Endothelial cell of umbilical vein (primary cell): ENCODE results near the gene COPZ2. TPM values are rescaled to one million over a fixed set of nuclear protein-coding genes. Genes with fewer than 3 reads are reported as not detected.
A peak's percentile ranks its signal among the peaks of the same experiment; 100 is the strongest.

ENCODE experiments used
- BruUV-seq: library from RNA; stranded (reverse); fragments of 400-500 nt; replicated peaks from 2 replicates; lab custom pipeline; 2021; lab: Mats Ljungman, UMichigan
- CTCF ChIA-PET: fragments of 300-600, 350-600 bp; sonication (Branson Sonifier 250); formaldehyde crosslinking; loops from one replicate; lab custom pipeline; 2021; ENCODE audit warnings: antibody characterized with exemption, inconsistent platforms; lab: Charles Lee
- POLR2A ChIA-PET: fragments of 300-600, 350-600 bp; sonication (Branson Sonifier 250); formaldehyde crosslinking; loops from one replicate; lab custom pipeline; 2021; ENCODE audit warnings: antibody characterized with exemption, inconsistent platforms; lab: Charles Lee
- DNase-seq: peaks from one replicate; pipeline ENCODE4 v3.0.0-alpha.2; 2011; ENCODE audit warnings: low read depth, low spot score
- FAIRE-seq: peaks from 2 replicates; lab custom pipeline; 2011; peaks lifted over from hg19 to GRCh38; lab: Jason Lieb, UNC
- H2AFZ ChIP-seq: 2 replicates; pipeline ENCODE4 v1.6.0; 2012; ENCODE audit warnings: low read depth, low read length, control low read depth, inconsistent platforms
- H3K27ac ChIP-seq: 2 replicates; pipeline ENCODE4 v1.5.1; 2011; ENCODE audit warnings: low read depth, mild to moderate bottlenecking, control low read depth, low read length, moderate library complexity; ENCODE audit not compliant: insufficient read depth
- H3K27me3 ChIP-seq, 2 experiments: 2 replicates each; pipeline versions ENCODE4 v1.6.0 to v1.6.1; 2011; ENCODE audit warnings: low read length in 2 of 2, mixed read lengths in 1 of 2; ENCODE audit not compliant: control insufficient read depth in 2 of 2, insufficient read depth in 2 of 2
- H3K36me3 ChIP-seq, 2 experiments: 2 replicates in 1 of 2; 3 replicates in 1 of 2; pipeline ENCODE4 v1.5.1; 2011; ENCODE audit warnings: low read length in 2 of 2, mild to moderate bottlenecking in 1 of 2, moderate library complexity in 1 of 2; ENCODE audit not compliant: control insufficient read depth in 2 of 2, insufficient read depth in 2 of 2; ENCODE audit errors: extremely low read depth in 1 of 2
- H3K4me1 ChIP-seq: 3 replicates; pipeline ENCODE4 v1.5.1; 2011; ENCODE audit warnings: mild to moderate bottlenecking, low read length; ENCODE audit not compliant: control insufficient read depth, insufficient read depth; ENCODE audit errors: extremely low read depth
- H3K4me2 ChIP-seq: 2 replicates; pipeline ENCODE4 v1.6.1; 2011; ENCODE audit warnings: low read length, control low read depth, mixed read lengths; ENCODE audit not compliant: insufficient read depth
- H3K4me3 ChIP-seq, 3 experiments: fragments of 200-600 bp in 1 of 3; sonication (generic), shearing (Covaris generic) in 1 of 3; replicated peaks in 1 of 3; 2 replicates each; pipeline ENCODE4 v1.5.1; 2011 to 2016; ENCODE audit warnings: control low read depth in 3 of 3, low read length in 3 of 3, mild to moderate bottlenecking in 2 of 3, inconsistent platforms in 1 of 3, low read depth in 1 of 3, moderate library complexity in 1 of 3; ENCODE audit not compliant: insufficient read depth in 1 of 3
- H3K79me2 ChIP-seq: 2 replicates; pipeline ENCODE4 v1.6.0; 2012; ENCODE audit warnings: low read length, inconsistent platforms; ENCODE audit not compliant: control insufficient read depth, insufficient read depth
- H3K9ac ChIP-seq: replicated peaks from 2 replicates; pipeline ENCODE3; 2011; ENCODE audit warnings: low read length, control low read depth; ENCODE audit not compliant: insufficient read depth; ENCODE audit errors: extremely low read depth
- H3K9me1 ChIP-seq: replicated peaks from 3 replicates; pipeline ENCODE4 v1.6.0; 2011; ENCODE audit warnings: mild to moderate bottlenecking, low read length; ENCODE audit not compliant: control insufficient read depth, insufficient read depth; ENCODE audit errors: extremely low read depth
- H3K9me3 ChIP-seq: replicated peaks from 2 replicates; pipeline ENCODE4 v1.5.1; 2012; ENCODE audit warnings: low read length, inconsistent platforms; ENCODE audit not compliant: control insufficient read depth, insufficient read depth
- H4K20me1 ChIP-seq: replicated peaks from 2 replicates; pipeline ENCODE3; 2011; ENCODE audit warnings: mild to moderate bottlenecking, low read length; ENCODE audit not compliant: control insufficient read depth, insufficient read depth; ENCODE audit errors: extremely low read depth
- CTCF ChIP-seq, 2 donors: IDR thresholded peaks; 1 replicate in 1 of 2; 2 replicates in 1 of 2; pipeline ENCODE4 v1.5.1; 2011; ENCODE audit warnings: low read length in 2 of 2, mild to moderate bottlenecking in 2 of 2, moderate library complexity in 2 of 2, control low read depth in 1 of 2, inconsistent platforms in 1 of 2, low read depth in 1 of 2; ENCODE audit not compliant: insufficient read depth in 1 of 2; ENCODE audit errors: extremely low read depth in 1 of 2
- EZH2 ChIP-seq: IDR thresholded peaks from 2 replicates; pipeline ENCODE4 v1.6.1; 2012; ENCODE audit warnings: borderline replicate concordance, low read depth, mild to moderate bottlenecking, moderate library complexity, low read length, inconsistent platforms; ENCODE audit not compliant: severe bottlenecking
- FOS ChIP-seq: IDR thresholded peaks from 2 replicates; pipeline ENCODE4 v1.6.1; 2011; ENCODE audit warnings: mild to moderate bottlenecking, low read length, moderate library complexity, borderline replicate concordance; ENCODE audit not compliant: insufficient read depth
- GATA2 ChIP-seq: IDR thresholded peaks from 2 replicates; pipeline ENCODE4 v1.7.0; 2011; ENCODE audit warnings: low read depth, mild to moderate bottlenecking, moderate library complexity, mixed read lengths, low read length; ENCODE audit not compliant: insufficient read length, insufficient read depth
- JUN ChIP-seq: IDR thresholded peaks from 2 replicates; pipeline ENCODE4 v1.6.1; 2011; ENCODE audit warnings: borderline replicate concordance, low read depth; ENCODE audit not compliant: insufficient read length, insufficient read depth
- MAX ChIP-seq: IDR thresholded peaks from 2 replicates; pipeline ENCODE4 v1.6.1; 2011; ENCODE audit not compliant: insufficient read depth, insufficient read length
- MYC ChIP-seq: IDR thresholded peaks from one replicate; pipeline ENCODE4 v1.6.1; 2011; ENCODE audit warnings: mild to moderate bottlenecking, low read depth, low read length
- POLR2A ChIP-seq: IDR thresholded peaks from 2 replicates; pipeline ENCODE4 v1.6.1; 2012; ENCODE audit warnings: low read depth, mild to moderate bottlenecking, control low read depth, low read length
- POLR2AphosphoS5 ChIP-seq: IDR thresholded peaks from 2 replicates; pipeline ENCODE4 v1.6.1; 2012; ENCODE audit warnings: low read depth, mild to moderate bottlenecking, control low read depth, low read length, moderate library complexity; ENCODE audit not compliant: insufficient read depth
- dilution Hi-C: fragments of 300-500 bp; cut with MboI; formaldehyde crosslinking; loops from one replicate; pipeline ENCODE4 v1.15.0; 2019; ENCODE audit warnings: low sequenced_read_pairs; ENCODE audit not compliant: extremely low pct_ligation_motif_present
- intact Hi-C: fragments of 100-400 bp; cut with micrococcal nuclease; formaldehyde crosslinking; loops from one replicate; pipeline ENCODE4 v1.10.0; 2022
- polyA plus RNA-seq, 4 experiments: library from polyadenylated mRNA; depleted of rRNA in 3 of 4; stranded (reverse) in 3 of 4; unstranded in 1 of 4; fragments of >200 nt; gene quantifications; 2 replicates each; pipeline versions ENCODE4 v1.2.1 to v1.2.3, GENCODE V29; 2011 to 2012; ENCODE audit warnings: missing spikeins in 1 of 4
- total RNA-seq: library from RNA; stranded (reverse); gene quantifications from 2 replicates; pipeline ENCODE4 v1.2.3, GENCODE V29; 2021

The COPZ2 gene
- total and polyA plus RNA-seq, 2 donors (not counting 3 experiments of a cell fraction or from before 2014, with no cell fraction given), result 16.3 to 28.1 TPM

- intact Hi-C loops, result loop anchor here (2.0 kb wide), 1 partner anchor 15 kb away; no protein-coding TSS in a partner anchor
- no peaks in the 10 kb centered on the region for H3K27me3 ChIP-seq
- no peak for FAIRE-seq
- POLR2A ChIA-PET, result no interaction called here
- no peak overlapping the region for H3K4me2 ChIP-seq
- H3K9me3 ChIP-seq, result no peaks in the 10 kb centered on the region
- DNase-seq, result no peak
- H2AFZ ChIP-seq, result peak overlapping the region; percentile 13
- peaks cover 30% of the 10 kb centered on the region for H3K4me1 ChIP-seq
- no TSS peak for BruUV-seq
- no peaks in the 10 kb centered on the region for H3K79me2 ChIP-seq
- no peaks in the 10 kb centered on the region for H4K20me1 ChIP-seq
- no peak for TF ChIP-seq MYC
- no peak for TF ChIP-seq EZH2
- no peak for TF ChIP-seq CTCF (IDR thresholded peaks at IDR 0.05; ENCODE audit: extremely low read depth in 1 of 2, insufficient read depth in 1 of 2, low read depth in 1 of 2, low read length in 2 of 2)
- no peak for TF ChIP-seq POLR2A
- no peak for TF ChIP-seq POLR2AphosphoS5
- TF ChIP-seq GATA2, result no peak
- TF ChIP-seq FOS, result no peak
- no peak for TF ChIP-seq MAX
- TF ChIP-seq JUN, result no peak
- no peaks in the 10 kb centered on the region for H3K9me1 ChIP-seq
- CTCF ChIA-PET, result interaction anchor here (1.4 to 4.0 kb wide), 3 partner anchors 8 to 54 kb away, joined by 5 to 20 read pairs (median 12); no protein-coding TSS in a partner anchor
- dilution Hi-C loops, result no loop called here
- H3K36me3 ChIP-seq, result no peaks in the 10 kb centered on the region
- H3K27ac ChIP-seq, result peak overlapping the region; percentile 84
- H3K4me3 ChIP-seq, result no peak overlapping the region
- no peak overlapping the region for H3K9ac ChIP-seq
Measured at GRCh38 chr17:48003417-48004151, 34.0 kb downstream of the COPZ2 start.
